ENCODE data around the gene MRPL1. TPM values are rescaled to one million over a fixed set of nuclear protein-coding genes. Genes with fewer than 3 reads are reported as not detected.

The MRPL1 gene
- total and polyA plus RNA-seq, 9 of the 15 experiments (the other 6 are each of a cell fraction or from before 2014, with no cell fraction given), result 38.4 to 75.7 (median 63.7) TPM

DNA sequence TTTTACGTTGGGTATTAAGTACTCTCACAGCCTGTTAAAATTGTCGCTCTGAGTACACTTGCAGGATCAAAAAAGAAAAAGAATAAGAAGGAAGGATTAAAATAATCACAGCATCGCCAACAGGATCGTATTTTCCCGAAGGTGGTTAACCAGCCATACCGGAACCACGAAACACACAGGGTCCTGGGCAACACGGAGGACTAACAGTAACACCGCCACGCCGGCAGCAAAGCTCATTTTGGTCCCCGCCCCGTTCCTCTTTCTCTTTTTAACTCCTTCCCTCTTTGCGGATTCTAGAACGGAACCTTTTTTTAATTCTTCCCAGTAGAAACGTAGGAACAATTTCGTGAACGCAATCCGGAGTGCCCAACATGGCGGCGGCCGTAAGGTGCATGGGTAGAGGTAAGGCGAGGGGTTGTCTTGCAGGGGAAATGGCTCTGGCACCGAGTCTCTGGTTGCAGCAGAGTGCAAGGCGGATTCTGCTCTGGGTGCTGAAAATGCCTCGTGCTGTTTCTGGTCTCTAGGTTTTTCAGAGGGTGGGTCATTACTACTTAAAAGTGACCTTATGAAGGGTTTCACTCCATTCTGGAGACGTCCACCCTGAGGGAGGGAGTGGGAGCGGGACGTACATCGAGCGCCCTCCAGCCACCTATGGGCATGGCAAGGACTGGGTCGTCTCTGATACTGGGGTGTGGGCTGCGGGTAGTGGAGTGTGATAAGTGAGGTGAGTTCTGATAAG lies at the start of gene MRPL1 (continued):
- TF ChIP-seq, protein P1, sequence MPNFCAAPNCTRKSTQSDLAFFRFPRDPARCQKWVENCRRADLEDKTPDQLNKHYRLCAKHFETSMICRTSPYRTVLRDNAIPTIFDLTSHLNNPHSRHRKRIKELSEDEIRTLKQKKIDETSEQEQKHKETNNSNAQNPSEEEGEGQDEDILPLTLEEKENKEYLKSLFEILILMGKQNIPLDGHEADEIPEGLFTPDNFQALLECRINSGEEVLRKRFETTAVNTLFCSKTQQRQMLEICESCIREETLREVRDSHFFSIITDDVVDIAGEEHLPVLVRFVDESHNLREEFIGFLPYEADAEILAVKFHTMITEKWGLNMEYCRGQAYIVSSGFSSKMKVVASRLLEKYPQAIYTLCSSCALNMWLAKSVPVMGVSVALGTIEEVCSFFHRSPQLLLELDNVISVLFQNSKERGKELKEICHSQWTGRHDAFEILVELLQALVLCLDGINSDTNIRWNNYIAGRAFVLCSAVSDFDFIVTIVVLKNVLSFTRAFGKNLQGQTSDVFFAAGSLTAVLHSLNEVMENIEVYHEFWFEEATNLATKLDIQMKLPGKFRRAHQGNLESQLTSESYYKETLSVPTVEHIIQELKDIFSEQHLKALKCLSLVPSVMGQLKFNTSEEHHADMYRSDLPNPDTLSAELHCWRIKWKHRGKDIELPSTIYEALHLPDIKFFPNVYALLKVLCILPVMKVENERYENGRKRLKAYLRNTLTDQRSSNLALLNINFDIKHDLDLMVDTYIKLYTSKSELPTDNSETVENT (CRISPR knock-in tag; IDR thresholded peaks at IDR 0.05), result no peak
- TF ChIP-seq, protein P2, sequence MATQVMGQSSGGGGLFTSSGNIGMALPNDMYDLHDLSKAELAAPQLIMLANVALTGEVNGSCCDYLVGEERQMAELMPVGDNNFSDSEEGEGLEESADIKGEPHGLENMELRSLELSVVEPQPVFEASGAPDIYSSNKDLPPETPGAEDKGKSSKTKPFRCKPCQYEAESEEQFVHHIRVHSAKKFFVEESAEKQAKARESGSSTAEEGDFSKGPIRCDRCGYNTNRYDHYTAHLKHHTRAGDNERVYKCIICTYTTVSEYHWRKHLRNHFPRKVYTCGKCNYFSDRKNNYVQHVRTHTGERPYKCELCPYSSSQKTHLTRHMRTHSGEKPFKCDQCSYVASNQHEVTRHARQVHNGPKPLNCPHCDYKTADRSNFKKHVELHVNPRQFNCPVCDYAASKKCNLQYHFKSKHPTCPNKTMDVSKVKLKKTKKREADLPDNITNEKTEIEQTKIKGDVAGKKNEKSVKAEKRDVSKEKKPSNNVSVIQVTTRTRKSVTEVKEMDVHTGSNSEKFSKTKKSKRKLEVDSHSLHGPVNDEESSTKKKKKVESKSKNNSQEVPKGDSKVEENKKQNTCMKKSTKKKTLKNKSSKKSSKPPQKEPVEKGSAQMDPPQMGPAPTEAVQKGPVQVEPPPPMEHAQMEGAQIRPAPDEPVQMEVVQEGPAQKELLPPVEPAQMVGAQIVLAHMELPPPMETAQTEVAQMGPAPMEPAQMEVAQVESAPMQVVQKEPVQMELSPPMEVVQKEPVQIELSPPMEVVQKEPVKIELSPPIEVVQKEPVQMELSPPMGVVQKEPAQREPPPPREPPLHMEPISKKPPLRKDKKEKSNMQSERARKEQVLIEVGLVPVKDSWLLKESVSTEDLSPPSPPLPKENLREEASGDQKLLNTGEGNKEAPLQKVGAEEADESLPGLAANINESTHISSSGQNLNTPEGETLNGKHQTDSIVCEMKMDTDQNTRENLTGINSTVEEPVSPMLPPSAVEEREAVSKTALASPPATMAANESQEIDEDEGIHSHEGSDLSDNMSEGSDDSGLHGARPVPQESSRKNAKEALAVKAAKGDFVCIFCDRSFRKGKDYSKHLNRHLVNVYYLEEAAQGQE (IDR thresholded peaks at IDR 0.05; ENCODE audit: borderline replicate concordance), result no peak
- TF ChIP-seq, protein P2 (CRISPR knock-in tag; IDR thresholded peaks at IDR 0.05; ENCODE audit: low read depth), result no peak
- TF ChIP-seq ZBTB26 (CRISPR knock-in tag; IDR thresholded peaks at IDR 0.05) (no peak), ZNF778 (CRISPR knock-in tag; IDR thresholded peaks at IDR 0.05) (no peak), JUN (IDR thresholded peaks at IDR 0.05; ENCODE audit: borderline replicate concordance, low read depth, low read length) (peak; percentile 85; the same call in 1 of the 2 replicates), JUN (CRISPR knock-in tag; IDR thresholded peaks at IDR 0.05; ENCODE audit: borderline replicate concordance) (no peak), BCOR (IDR thresholded peaks at IDR 0.05) (no peak), DACH1 (IDR thresholded peaks at IDR 0.05; ENCODE audit: partially characterized antibody) (no peak), PTRF (tag; IDR thresholded peaks at IDR 0.05) (no peak), SNRNP70 (optimal IDR thresholded peaks at IDR 0.05; ENCODE audit: low read depth, low read length) (no peak), CCAR2 (IDR thresholded peaks at IDR 0.05; ENCODE audit: low read depth, low read length) (no peak), NKRF (IDR thresholded peaks at IDR 0.05; ENCODE audit: borderline replicate concordance) (peak; percentile 100)

Measured in K562 (cell line).